ENCODE data around the gene ZBTB7A.

DNA sequence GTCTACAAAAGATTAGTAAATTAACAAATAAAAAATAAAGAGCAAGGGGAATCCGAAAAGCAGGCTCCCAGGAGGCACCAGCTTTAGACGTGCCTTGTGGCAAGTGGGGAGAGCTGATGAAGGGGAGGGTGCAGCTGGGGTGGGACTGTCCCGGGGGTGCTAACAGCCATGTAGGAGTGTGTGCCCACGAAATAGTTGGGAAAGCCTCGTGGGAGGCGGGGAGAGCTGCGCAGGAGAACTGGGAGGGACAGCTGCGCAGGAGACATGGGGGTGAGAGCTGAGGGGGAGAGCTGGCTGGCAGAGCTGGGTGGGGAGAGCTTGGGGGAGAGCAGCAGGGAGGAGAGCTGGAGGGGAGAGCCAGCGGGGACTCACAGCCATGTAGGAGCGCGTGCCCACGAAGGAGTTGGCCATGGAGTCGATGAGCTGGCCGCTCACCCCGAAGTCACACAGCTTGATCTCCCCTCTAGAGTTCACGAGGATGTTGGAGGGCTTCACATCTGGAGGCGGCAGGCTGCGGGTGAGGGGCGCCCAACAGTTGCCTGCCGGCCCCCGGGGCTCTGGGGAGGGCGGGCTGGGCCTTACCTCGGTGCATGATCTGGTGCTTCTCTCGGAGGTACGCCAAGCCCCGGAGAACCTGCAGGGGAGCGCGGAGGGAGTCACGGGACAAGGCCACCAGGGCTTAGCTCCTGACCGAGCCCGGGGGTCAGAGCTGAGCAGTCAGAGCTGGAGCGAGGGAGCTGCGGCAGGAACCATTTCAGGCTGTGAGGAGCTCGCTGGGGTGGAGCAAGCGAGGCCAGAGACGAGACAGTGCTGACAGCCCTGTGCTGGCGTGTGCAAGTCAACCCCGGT is 34.2 kb upstream of the ZBTB7A start:
- TF ChIP-seq TCF7L2 (IDR thresholded peaks at IDR 0.05; ENCODE audit: borderline replicate concordance, low read depth, low read length), result no peak
- TF ChIP-seq, protein P1, sequence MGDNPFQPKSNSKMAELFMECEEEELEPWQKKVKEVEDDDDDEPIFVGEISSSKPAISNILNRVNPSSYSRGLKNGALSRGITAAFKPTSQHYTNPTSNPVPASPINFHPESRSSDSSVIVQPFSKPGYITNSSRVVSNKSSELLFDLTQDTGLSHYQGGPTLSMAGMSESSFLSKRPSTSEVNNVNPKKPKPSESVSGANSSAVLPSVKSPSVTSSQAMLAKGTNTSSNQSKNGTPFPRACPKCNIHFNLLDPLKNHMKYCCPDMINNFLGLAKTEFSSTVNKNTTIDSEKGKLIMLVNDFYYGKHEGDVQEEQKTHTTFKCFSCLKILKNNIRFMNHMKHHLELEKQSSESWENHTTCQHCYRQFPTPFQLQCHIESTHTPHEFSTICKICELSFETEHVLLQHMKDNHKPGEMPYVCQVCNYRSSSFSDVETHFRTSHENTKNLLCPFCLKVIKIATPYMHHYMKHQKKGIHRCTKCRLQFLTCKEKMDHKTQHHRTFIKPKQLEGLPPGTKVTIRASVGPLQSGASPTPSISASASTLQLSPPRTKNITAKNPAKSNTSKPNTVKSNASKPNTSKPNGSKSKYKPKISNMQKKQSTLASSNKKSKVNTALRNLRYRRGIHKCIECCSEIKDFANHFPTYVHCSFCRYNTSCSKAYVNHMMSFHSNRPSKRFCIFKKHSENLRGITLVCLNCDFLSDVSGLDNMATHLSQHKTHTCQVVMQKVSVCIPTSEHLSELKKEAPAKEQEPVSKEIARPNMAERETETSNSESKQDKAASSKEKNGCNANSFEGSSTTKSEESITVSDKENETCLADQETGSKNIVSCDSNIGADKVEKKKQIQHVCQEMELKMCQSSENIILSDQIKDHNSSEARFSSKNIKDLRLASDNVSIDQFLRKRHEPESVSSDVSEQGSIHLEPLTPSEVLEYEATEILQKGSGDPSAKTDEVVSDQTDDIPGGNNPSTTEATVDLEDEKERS (tag by site-specific recombination; IDR thresholded peaks at IDR 0.05), result no peak
- no peak for TF ChIP-seq GLIS2 (tag by site-specific recombination; IDR thresholded peaks at IDR 0.05)
- TF ChIP-seq ZBTB7A (tag by site-specific recombination; IDR thresholded peaks at IDR 0.05; ENCODE audit: low read depth), result no peak
- TF ChIP-seq, protein P2, sequence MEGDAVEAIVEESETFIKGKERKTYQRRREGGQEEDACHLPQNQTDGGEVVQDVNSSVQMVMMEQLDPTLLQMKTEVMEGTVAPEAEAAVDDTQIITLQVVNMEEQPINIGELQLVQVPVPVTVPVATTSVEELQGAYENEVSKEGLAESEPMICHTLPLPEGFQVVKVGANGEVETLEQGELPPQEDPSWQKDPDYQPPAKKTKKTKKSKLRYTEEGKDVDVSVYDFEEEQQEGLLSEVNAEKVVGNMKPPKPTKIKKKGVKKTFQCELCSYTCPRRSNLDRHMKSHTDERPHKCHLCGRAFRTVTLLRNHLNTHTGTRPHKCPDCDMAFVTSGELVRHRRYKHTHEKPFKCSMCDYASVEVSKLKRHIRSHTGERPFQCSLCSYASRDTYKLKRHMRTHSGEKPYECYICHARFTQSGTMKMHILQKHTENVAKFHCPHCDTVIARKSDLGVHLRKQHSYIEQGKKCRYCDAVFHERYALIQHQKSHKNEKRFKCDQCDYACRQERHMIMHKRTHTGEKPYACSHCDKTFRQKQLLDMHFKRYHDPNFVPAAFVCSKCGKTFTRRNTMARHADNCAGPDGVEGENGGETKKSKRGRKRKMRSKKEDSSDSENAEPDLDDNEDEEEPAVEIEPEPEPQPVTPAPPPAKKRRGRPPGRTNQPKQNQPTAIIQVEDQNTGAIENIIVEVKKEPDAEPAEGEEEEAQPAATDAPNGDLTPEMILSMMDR (tag by site-specific recombination; IDR thresholded peaks at IDR 0.05), result no peak
- TF ChIP-seq, protein P3, sequence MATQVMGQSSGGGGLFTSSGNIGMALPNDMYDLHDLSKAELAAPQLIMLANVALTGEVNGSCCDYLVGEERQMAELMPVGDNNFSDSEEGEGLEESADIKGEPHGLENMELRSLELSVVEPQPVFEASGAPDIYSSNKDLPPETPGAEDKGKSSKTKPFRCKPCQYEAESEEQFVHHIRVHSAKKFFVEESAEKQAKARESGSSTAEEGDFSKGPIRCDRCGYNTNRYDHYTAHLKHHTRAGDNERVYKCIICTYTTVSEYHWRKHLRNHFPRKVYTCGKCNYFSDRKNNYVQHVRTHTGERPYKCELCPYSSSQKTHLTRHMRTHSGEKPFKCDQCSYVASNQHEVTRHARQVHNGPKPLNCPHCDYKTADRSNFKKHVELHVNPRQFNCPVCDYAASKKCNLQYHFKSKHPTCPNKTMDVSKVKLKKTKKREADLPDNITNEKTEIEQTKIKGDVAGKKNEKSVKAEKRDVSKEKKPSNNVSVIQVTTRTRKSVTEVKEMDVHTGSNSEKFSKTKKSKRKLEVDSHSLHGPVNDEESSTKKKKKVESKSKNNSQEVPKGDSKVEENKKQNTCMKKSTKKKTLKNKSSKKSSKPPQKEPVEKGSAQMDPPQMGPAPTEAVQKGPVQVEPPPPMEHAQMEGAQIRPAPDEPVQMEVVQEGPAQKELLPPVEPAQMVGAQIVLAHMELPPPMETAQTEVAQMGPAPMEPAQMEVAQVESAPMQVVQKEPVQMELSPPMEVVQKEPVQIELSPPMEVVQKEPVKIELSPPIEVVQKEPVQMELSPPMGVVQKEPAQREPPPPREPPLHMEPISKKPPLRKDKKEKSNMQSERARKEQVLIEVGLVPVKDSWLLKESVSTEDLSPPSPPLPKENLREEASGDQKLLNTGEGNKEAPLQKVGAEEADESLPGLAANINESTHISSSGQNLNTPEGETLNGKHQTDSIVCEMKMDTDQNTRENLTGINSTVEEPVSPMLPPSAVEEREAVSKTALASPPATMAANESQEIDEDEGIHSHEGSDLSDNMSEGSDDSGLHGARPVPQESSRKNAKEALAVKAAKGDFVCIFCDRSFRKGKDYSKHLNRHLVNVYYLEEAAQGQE (tag by site-specific recombination; IDR thresholded peaks at IDR 0.05), result no peak
- no peak for TF ChIP-seq ZNF155 (tag by site-specific recombination; IDR thresholded peaks at IDR 0.05)
- no peak for TF ChIP-seq ZNF138 (tag by site-specific recombination; IDR thresholded peaks at IDR 0.05; ENCODE audit: borderline replicate concordance)
- TF ChIP-seq, protein P4, sequence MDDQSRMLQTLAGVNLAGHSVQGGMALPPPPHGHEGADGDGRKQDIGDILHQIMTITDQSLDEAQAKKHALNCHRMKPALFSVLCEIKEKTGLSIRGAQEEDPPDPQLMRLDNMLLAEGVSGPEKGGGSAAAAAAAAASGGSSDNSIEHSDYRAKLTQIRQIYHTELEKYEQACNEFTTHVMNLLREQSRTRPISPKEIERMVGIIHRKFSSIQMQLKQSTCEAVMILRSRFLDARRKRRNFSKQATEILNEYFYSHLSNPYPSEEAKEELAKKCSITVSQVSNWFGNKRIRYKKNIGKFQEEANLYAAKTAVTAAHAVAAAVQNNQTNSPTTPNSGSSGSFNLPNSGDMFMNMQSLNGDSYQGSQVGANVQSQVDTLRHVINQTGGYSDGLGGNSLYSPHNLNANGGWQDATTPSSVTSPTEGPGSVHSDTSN (CRISPR knock-in tag; IDR thresholded peaks at IDR 0.05), result no peak
- no peak for TF ChIP-seq ZNF274 (IDR thresholded peaks at IDR 0.05; ENCODE audit: low read length)
- TF ChIP-seq ZNF274 (tag by site-specific recombination; IDR thresholded peaks at IDR 0.05; ENCODE audit: borderline replicate concordance), result no peak
- TF ChIP-seq, protein P5, sequence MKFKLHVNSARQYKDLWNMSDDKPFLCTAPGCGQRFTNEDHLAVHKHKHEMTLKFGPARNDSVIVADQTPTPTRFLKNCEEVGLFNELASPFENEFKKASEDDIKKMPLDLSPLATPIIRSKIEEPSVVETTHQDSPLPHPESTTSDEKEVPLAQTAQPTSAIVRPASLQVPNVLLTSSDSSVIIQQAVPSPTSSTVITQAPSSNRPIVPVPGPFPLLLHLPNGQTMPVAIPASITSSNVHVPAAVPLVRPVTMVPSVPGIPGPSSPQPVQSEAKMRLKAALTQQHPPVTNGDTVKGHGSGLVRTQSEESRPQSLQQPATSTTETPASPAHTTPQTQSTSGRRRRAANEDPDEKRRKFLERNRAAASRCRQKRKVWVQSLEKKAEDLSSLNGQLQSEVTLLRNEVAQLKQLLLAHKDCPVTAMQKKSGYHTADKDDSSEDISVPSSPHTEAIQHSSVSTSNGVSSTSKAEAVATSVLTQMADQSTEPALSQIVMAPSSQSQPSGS (tag by site-specific recombination; IDR thresholded peaks at IDR 0.05; ENCODE audit: low read depth), result no peak
- TF ChIP-seq, protein P6, sequence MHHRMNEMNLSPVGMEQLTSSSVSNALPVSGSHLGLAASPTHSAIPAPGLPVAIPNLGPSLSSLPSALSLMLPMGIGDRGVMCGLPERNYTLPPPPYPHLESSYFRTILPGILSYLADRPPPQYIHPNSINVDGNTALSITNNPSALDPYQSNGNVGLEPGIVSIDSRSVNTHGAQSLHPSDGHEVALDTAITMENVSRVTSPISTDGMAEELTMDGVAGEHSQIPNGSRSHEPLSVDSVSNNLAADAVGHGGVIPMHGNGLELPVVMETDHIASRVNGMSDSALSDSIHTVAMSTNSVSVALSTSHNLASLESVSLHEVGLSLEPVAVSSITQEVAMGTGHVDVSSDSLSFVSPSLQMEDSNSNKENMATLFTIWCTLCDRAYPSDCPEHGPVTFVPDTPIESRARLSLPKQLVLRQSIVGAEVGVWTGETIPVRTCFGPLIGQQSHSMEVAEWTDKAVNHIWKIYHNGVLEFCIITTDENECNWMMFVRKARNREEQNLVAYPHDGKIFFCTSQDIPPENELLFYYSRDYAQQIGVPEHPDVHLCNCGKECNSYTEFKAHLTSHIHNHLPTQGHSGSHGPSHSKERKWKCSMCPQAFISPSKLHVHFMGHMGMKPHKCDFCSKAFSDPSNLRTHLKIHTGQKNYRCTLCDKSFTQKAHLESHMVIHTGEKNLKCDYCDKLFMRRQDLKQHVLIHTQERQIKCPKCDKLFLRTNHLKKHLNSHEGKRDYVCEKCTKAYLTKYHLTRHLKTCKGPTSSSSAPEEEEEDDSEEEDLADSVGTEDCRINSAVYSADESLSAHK (tag by site-specific recombination; IDR thresholded peaks at IDR 0.05), result no peak
- no peak for TF ChIP-seq MZF1 (tag by site-specific recombination; IDR thresholded peaks at IDR 0.05; ENCODE audit: borderline replicate concordance)
- TF ChIP-seq ZNF830 (tag by site-specific recombination; IDR thresholded peaks at IDR 0.05; ENCODE audit: low read depth), result no peak

Measured in HEK293 (cell line).